HG03045 (cell line): ENCODE measurements around the gene RSRC1.
"Not testable (repeated sequence)": the region's sequence is repeated elsewhere in the genome, so short reads cannot be mapped to it uniquely, and the experiment has no call there.

Source experiments
- ATAC-seq: cut with Tn5 transposase; IDR thresholded peaks from one replicate; pipeline ENCODE4 v1.9.1; 2021; ENCODE audit warnings: mild to moderate bottlenecking, moderate library complexity; ENCODE audit not compliant: unreplicated experiment

Gene RSRC1

DNA sequence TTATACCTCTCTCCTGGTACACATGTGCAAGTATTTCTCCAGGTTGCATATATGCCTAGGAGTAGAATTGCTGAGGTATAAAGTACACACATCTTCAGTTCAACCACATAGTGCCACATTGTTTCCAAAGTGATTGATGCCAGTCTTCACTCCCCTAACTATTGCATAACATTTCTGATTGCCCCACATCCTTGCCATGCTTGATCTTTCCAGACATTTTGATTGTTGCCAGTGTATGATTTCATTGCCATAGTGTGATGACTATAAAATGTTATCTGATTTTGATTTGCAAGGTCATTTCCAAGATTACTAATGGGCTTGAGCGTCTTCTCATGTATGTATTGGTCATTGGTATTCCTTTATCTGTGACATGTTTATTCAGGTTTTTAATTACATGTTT, 400.0 kb downstream of the RSRC1 start:
- no peak for ATAC-seq

DNA sequence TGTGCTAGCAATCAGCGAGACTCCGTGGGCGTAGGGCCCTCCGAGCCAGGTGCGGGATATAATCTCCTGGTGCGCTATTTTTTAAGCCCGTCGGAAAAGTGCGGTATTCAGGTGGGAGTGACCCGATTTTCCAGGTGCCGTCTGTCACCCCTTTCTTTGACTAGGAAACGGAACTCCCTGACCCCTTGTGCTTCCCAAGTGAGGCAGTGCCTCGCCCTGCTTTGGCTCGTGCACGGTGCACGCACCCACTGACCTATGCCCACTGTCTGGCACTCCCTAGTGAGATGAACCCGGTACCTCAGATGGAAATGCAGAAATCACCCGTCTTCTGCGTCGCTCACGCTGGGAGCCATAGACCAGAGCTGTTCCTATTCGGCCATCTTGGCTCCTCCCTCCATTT, 406.8 kb downstream of the RSRC1 start:
- ATAC-seq = not testable (repeated sequence)

DNA sequence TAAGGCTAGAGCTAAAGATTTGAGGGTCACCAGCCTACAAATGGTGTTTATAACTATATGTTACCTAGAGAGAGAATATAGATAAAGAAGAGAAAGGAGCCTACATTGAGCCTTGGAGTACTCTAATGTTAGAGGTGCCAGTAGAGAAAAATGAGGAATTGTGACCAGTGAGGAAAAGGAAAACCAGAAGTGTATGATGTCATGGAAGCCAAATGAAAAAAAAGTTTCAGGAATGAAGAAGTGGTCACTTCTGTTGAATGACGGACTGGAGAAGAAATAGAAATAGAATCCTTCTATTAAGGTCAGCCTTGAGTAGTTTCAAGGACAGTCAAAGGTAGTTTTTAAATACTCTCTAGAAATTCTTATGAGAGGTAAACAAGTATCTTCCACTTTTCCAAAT, 409.9 kb downstream of the RSRC1 start:
- no peak for ATAC-seq

DNA sequence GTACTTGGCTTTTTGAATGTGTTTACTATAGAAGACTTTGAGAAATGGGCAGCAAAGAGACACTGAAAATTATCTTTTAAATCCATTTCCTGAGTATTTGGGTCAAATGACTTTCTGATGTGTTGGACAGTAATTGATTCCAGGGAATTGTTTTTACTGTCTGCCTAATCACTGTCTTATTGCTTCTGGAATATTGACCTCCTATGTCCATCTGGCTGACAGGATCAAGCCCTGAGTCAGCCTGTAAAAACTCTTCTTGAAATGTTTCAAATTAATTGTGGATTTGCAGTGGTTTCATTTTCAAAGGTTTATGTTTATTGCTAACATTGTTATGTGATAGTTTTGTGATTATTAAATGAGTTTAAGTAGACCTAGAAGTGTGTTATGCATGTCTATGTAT, 410.5 kb downstream of the RSRC1 start:
- no peak for ATAC-seq

DNA sequence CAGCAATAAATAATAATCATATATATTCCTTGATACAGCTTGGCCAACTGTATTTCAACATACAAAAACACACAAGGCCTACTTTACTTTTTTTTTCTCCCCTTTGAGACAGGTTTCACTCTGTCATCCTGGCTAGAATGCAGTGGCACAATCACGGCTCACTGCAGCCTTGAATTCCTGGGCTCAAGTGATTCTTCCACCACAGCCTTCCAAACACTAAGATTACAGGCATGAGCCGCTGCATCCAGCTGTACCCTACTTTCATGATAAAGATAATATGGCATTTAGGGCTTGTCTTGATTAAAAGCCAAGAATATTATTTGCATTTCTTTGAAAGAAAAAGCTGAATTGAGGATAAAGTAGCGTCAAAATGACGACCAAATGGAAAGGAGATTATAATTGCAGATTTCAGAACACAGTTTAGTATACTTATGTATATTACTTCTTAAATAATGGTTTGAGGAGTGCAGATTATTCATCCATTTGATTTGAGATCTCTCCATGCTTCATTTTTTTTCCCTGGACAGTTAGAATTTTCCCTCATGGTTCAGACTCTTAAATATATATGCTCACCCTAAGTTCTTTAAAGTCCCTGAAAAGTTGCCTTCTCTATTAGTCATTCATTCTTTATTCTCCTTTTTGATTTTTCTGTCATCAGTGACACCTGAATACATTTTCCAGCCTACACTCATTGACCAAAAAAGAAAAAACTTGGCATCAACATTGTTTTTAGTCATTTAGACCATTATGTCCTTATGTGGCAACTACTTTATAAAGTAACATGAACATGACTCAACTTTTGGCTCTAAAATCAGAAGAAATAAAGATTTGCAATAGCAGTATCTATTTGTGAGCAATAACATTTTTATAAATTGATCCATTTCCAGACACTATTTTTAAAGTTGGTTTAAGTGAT, 412.6 kb downstream of the RSRC1 start:
- ATAC-seq = no peak

DNA sequence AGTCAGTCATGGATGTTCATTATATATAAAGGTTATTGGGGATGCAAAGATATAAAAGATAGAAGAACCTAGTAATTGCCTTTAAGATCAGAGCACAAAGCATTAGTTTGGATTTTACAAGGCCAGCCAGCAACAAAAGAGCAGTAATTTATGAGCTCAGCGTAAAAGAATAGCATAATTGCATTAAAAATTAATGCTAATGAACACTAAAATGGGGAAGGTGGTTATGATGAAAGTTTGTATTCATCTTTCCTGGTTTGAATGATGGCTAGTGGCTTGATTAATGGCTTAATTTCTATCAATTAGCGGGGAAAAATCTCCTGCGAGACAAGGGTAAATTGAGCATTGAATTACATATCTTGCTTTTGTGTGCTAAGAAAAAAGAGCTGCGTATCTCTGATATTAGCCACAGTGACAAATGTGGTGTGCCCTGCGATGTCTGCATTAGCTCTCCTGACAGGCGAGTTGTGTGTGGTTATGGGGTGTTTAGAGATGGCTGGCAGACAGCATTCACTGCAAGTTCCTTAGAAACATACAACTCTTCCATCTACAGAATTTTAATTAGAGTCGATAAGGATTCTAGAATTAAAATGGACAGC, 418.3 kb downstream of the RSRC1 start:
- ATAC-seq = no peak

DNA sequence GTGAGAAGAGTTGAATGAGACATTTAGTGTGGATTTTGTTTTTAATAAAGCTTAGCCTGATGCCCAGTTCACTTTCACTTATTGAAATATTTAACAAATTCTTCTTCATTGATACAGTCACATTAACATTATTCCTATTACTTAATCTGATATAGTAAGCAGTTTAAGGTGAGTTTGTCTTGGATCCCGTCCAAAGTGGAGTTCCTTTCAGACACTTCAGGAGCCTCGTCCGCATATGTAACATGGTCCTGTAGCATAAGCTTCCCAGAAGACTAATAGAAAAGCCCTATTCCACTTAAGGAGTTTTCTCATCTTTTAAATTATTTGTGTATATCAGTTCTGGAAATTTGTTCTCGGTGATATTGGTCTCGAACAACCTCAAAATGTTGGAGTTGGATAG, 421.4 kb downstream of the RSRC1 start:
- ATAC-seq = no peak

DNA sequence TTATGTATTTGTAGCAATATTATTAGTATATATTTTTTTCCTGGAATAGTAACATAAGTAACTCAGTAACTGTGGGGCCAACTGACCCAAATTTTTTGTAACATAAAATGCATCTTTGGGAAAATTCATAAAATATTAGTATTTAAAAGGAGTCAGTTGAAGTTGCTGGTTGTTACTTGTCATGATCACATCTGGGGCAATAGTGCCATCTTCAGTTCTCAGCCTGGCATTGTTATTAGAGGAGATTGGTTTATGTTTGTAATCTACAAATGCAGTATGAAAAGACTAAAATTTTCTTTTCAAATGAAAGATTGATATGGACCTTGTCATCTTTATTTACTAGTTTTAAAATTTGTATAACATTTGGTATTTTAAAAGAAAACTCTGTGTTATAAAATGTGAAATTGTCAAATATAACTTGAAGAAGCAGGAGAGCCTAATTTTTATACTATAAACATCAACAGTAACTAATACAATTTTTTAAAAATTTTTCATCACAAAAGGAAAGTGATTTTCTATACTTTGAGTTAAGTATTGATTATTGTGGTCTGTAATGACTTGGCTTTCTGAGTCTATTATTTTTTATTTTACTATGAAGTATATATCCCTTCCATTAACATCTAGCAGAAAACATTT, 422.3 kb downstream of the RSRC1 start:
- no peak for ATAC-seq

DNA sequence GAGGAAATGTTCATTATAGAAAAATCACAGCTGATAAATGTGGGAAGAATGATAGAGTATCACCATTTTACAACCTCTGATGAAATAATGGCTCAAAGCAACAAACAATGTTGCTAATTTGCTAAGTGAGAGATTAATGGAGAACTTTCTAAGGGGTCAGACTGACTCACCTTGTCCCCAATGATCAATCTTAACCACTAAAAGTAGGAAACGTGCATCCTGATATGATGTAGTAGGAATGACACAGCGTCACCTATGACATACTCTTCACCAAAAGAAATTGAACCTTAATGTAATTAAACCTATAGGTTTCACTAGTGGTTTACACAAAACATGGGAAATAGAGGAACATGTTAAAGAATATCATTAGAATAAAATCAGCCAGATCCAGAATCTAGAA, 426.0 kb downstream of the RSRC1 start:
- ATAC-seq = no peak

DNA sequence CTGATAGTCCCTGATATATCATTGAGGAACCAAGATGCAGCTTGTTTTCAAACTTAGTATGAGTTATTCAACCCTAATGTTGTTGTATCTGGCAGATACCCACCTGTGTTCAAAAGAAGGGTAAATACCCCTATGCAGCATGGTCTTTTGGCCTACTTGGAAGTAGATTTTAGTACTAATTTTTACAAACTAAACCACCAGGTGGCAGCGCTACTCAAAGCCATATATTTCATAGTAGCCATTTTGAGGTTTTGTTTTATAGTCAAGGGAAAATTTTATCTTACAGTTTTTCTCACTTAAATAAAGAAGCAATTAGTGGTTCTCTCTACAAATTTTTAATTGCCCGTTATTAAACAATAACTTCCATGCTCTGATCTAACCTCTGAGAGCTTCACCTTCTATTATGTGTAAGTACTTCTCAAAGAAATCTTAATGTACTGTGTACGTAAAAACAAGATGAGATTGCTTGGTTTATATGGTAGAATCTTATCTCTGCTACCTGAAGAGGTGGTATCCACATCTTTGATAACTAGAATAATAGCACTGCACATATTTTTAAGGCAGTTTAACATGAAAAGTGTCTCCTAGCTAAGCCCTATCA, 429.6 kb downstream of the RSRC1 start:
- no peak for ATAC-seq

DNA sequence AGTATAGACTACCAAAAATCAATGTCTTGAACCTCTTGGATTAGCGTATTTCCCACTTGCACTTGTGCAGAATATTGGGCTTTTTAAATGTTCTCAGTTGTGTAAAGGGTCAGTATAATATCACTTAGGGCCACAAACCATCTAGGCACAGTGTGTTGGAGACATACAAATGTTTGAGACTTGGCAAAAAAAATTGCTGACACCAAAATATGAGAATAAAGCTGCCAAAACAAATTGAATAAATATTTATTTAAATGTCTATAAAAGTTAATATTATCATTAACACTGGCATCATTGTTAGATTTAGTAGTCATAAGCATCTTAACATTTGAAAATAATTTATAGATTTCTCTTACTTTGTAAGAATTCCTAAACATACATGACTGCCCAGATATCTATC, 430.2 kb downstream of the RSRC1 start:
- no peak for ATAC-seq

DNA sequence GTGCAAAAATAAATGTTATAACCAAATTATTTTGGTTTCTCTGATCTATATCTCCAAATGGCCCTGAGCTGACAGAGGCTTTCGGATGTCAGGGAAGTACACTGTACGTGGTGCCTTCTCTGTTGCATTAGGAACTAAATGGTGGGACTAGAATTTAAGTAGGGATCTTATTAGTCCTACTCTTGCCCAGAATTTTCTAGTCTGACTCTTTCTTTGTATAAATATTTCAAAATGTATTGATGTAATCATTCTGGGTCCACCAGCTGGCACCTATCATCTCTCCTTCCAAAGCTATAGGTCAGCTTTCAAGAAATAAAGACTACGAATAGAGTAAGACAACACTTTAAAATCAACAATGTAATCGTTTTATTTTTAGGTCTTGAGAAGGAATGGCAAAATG, 438.8 kb downstream of the RSRC1 start:
- ATAC-seq = no peak

DNA sequence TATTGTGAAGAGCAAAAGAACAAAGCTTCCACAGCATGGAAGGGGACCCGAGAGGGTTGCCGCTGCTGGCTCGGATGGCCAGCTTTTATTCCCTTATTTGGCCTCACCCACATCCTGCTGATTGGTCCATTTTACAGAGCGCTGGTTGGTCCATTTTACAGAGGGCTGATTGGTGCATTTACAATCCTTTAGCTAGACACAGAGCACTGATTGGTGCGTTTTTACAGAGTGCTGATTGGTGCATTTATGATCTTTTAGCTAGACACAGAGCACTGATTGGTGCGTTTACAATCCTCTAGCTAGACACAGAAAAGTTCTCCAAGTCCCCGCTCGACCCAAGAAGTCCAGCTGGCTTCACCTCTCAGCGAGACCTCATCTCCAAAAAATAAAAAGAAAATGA, 440.0 kb downstream of the RSRC1 start:
- not testable (repeated sequence) for ATAC-seq

DNA sequence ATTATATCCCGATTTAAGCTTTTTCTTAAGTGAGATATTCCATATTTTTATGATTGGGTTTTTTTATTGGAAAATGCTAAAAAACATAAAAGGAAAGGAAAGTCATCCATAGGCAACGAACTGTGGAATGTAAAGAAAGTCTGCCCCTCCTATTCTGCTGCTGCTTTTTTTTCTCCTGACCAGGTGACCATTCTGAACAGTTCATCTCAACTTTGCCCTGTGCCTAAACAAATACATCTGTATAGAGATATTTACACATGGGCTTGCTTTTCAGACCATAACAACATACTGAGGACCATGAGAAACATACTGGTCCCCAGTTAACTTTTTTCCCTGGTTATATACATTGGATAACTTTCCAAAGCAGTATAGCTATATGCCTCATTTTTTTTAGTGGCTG, 442.2 kb downstream of the RSRC1 start:
- ATAC-seq = no peak

DNA sequence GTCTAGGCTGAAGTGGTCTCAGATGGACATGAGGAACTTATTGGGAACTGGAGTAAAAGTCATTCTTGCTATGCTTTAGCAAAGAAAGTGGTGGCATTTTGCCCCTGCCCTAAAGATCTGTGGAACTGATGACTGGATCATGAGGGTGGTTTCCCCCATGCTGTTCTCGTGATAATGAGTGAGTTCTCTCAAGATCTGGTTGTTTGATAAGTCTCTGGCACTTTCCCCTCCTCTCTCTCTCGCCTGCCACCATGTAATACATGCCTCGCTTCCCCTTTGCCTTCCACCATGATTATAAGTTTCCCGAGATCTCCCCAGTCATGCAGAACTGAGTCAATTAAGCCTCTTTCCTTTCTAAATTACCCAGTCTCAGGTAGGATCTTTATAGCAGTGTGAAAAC, 449.6 kb downstream of the RSRC1 start:
- ATAC-seq = no peak

DNA sequence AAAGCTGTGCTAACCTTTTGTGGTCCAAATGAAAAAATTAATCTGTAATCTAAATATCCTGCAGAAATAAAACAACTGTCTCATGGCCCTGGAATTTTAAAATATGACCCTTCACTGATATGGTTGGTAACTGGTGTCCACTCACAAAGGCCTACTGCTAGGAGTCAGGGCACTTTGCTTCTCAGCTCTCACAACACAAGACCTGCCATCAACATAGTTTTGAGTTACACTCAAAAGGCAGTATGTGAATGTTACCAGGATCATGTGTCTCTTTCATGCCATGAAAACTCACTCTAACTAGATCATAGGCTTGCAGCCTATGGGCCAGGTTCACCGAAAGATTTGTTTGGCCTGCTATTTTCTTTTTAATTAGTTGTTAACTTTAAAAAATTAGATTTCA, 451.1 kb downstream of the RSRC1 start:
- ATAC-seq = no peak

DNA sequence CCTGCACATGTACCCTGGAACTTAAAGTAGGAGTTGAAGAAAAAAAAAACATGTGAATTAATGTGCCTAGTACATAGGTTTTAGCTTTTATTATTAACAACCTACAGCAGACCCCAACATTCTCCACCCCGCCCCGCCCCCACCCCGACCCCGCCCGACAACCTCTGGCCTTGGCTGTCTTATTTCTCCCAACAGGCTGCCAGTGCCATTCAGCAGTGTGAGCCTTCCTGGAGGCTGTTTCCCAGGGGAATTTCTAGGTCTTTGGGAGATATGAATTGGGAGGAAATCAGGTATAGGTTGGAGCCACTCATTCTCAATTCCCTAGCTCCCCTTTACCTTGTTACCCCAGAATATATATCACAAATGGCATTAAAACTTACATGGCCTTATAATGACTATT, 452.8 kb downstream of the RSRC1 start:
- no peak for ATAC-seq

DNA sequence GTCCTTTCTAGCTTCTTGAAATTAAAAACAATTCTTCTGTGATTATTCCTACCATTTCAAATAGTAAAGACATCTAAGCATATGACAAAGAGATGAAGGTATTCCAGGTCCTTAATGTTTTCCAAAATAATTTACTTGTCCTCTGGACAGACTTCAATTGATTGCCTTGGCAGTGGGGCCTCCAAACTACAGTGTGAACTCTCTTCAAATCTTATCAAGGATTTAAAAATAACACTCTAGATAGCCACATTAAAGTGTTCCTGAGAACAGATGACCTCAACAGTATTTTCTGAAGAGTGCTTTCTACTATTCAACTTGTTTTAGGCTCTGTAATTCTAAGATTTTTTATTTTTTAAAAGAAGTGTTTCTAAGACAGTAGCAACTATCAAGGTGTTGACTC, 453.2 kb downstream of the RSRC1 start:
- no peak for ATAC-seq

DNA sequence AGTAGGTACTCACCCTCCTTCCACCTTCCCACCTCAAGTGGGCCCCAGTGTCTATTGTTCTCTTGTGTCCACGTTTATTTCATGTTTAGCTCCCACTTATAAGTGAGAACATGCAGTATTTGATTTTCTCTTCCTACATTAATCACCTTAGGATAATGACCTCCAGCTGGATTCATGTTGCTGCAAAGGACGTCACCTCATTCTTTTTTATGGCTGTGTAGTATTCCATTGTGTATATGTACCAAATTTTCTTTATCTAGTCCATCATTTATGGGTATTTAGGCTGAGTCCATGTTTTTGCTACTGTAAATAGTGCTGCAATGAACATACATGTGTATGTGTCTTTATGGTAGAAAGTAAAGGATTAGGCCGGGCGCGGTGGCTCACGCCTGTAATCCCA, 455.2 kb downstream of the RSRC1 start:
- no peak for ATAC-seq

DNA sequence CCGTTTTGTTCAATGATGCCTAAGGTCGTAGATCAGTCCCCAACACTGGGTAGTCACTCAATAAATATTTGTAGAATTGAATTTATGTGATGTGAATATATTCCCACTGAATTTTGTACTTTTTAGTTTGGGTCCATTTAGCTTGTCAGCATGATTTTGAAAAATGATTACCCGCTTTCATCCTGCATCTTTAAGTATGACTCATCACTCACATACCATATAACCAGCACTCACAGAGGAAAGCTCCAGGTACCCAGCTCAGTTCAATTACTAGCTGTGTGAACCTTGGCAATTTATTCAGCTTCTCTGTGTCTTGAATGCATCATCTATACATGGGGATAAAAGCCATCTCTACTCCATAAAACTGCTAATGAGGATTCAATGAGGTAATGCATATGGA, 458.9 kb downstream of the RSRC1 start:
- ATAC-seq = no peak

DNA sequence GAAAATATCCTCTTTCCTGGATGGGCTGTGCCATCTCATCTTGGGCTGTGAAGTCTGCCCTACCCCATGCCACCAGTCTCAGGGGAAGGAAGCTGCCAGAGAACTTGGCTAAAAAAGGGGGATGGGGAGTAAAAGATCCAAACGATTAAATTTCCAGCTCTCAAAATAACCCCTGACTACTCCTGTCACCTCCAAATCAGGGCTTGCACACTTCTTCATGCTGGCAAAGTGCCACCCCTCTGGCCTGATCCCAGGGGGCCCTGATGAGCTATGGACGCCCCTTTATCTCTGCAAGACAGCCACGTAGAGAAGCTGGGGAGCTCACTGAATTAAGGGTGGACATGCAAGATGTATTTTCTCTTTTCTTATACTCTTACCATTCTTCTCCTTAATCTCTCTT, 459.9 kb downstream of the RSRC1 start:
- no peak for ATAC-seq
